Measurements from ENCODE around the gene HNRNPLL.
"Not testable (repeated sequence)": the region's sequence is repeated elsewhere in the genome, so short reads cannot be mapped to it uniquely, and the experiment has no call there.

Gene HNRNPLL

GRCh38 chr2:38551171-38551570, 51.6 kb downstream of the HNRNPLL start:
- no peak for DNase-seq

GRCh38 chr2:38549851-38550250, 52.9 kb downstream of the HNRNPLL start:
- no peak for DNase-seq

GRCh38 chr2:38549071-38549704, 53.5 kb downstream of the HNRNPLL start:
- DNase-seq = no peak

- no peak for DNase-seq
Observed at GRCh38 chr2:38547791-38548190, 54.9 kb downstream of the HNRNPLL start.

- DNase-seq = no peak
Observed at GRCh38 chr2:38546585-38546984, 56.1 kb downstream of the HNRNPLL start.

GRCh38 chr2:38546064-38546463, 56.7 kb downstream of the HNRNPLL start:
- no peak for DNase-seq

- not testable (repeated sequence) for DNase-seq
Observed at GRCh38 chr2:38542248-38542631, 60.5 kb downstream of the HNRNPLL start.

- no peak for DNase-seq
Observed at GRCh38 chr2:38540580-38541286, 62.0 kb downstream of the HNRNPLL start.

- DNase-seq = no peak
Observed at GRCh38 chr2:38539086-38539485, 63.6 kb downstream of the HNRNPLL start.

- no peak for DNase-seq
Observed at GRCh38 chr2:38537937-38538525, 64.7 kb downstream of the HNRNPLL start.

- not testable (repeated sequence) for DNase-seq
Observed at GRCh38 chr2:38537296-38537695, 65.4 kb downstream of the HNRNPLL start.

- DNase-seq = peak; percentile 79
Observed at GRCh38 chr2:38535744-38536506, 66.8 kb downstream of the HNRNPLL start.

GRCh38 chr2:38535404-38535743, 67.4 kb downstream of the HNRNPLL start:
- DNase-seq = no peak

GRCh38 chr2:38534746-38535403, 67.9 kb downstream of the HNRNPLL start:
- DNase-seq = no peak

- no peak for DNase-seq
Observed at GRCh38 chr2:38533757-38534545, 68.8 kb downstream of the HNRNPLL start.

- DNase-seq = no peak
Observed at GRCh38 chr2:38533180-38533579, 69.5 kb downstream of the HNRNPLL start.

GRCh38 chr2:38532366-38532765, 70.4 kb downstream of the HNRNPLL start:
- DNase-seq = no peak

GRCh38 chr2:38529208-38529607, 73.5 kb downstream of the HNRNPLL start:
- no peak for DNase-seq

GRCh38 chr2:38528534-38528933, 74.2 kb downstream of the HNRNPLL start:
- DNase-seq = no peak

- no peak for DNase-seq
Observed at GRCh38 chr2:38528008-38528442, 74.7 kb downstream of the HNRNPLL start.

GRCh38 chr2:38527338-38528007, 75.3 kb downstream of the HNRNPLL start:
- DNase-seq = no peak

- no peak for DNase-seq
Observed at GRCh38 chr2:38526195-38526594, 76.5 kb downstream of the HNRNPLL start.

Measured in CD4-positive, alpha-beta T cell treated with Interleukin-10 for 1 hour (primary cell).